HepG2 (cell line): ENCODE results near the gene TPM1. TPM values are rescaled to one million over a fixed set of nuclear protein-coding genes. Genes with fewer than 3 reads are reported as not detected.

ENCODE experiments used
- BHLHE40 ChIP-seq: IDR thresholded peaks from 2 replicates; pipeline ENCODE4 v1.6.1; 2011; ENCODE audit warnings: low read length, improper control_type of control experiment
- KAT7 ChIP-seq: IDR thresholded peaks from 2 replicates; pipeline ENCODE4 v1.6.1; 2018; ENCODE audit warnings: borderline replicate concordance, missing compliant biosample characterization
- KLF16 ChIP-seq, 2 experiments: sonication (generic) in 1 of 2; formaldehyde crosslinking in 1 of 2; IDR thresholded peaks; 2 replicates each; pipeline versions ENCODE4 v1.6.1 to v1.8.0; 2016 to 2023; ENCODE audit warnings: missing genetic modification reagents in 2 of 2, missing compliant biosample characterization in 1 of 2
- RARA ChIP-seq: IDR thresholded peaks from 2 replicates; pipeline ENCODE4 v1.6.1; 2016; ENCODE audit warnings: missing genetic modification reagents, missing compliant biosample characterization
- ZNF235 ChIP-seq: sonication (generic); formaldehyde crosslinking; IDR thresholded peaks from 2 replicates; pipeline ENCODE4 v1.8.1; 2023; ENCODE audit warnings: mild to moderate bottlenecking, missing genetic modification reagents, borderline replicate concordance
- polyA plus RNA-seq, 8 experiments: library from polyadenylated mRNA; depleted of rRNA in 3 of 8; stranded (reverse) in 7 of 8; unstranded in 1 of 8; fragments of >200 nt; fragmentation: Illumina TruSeq in 4 of 8; extraction: Trizol in 4 of 8; gene quantifications; 2 replicates each; pipeline versions ENCODE4 v1.2.1 to v1.2.3, GENCODE V29; 2011 to 2016; ENCODE audit warnings: low read depth in 4 of 8, missing spikeins in 1 of 8, mixed read lengths in 1 of 8; ENCODE audit not compliant: insufficient read depth in 1 of 8
- total RNA-seq, 5 experiments: library from RNA; depleted of rRNA; stranded (reverse); fragments of >200 nt; fragmentation: Illumina TruSeq; extraction: Trizol; gene quantifications; 2 replicates each; pipeline ENCODE4 v1.2.3, GENCODE V29; 2016; ENCODE audit warnings: low read depth in 1 of 5
- TF ChIP-seq, protein P1 (sequence below), 2 experiments: fragments of 450-650 bp in 1 of 2; sonication (generic) in 1 of 2; formaldehyde crosslinking in 1 of 2; IDR thresholded peaks; 2 replicates each; pipeline versions ENCODE4 v1.6.1 to v1.8.0; 2016 to 2022; ENCODE audit warnings: antibody characterized with exemption in 1 of 2, mild to moderate bottlenecking in 1 of 2, missing genetic modification reagents in 1 of 2
- TF ChIP-seq, protein P2 (sequence below): sonication (generic); formaldehyde crosslinking; IDR thresholded peaks from 2 replicates; pipeline ENCODE4 v1.8.1; 2023; ENCODE audit warnings: mild to moderate bottlenecking, moderate library complexity, missing genetic modification reagents
- TF ChIP-seq, protein P3 (sequence below): sonication (generic); formaldehyde crosslinking; conservative IDR thresholded peaks from 2 replicates; pipeline ENCODE4 v1.8.0; 2022; ENCODE audit warnings: low read depth, missing genetic modification reagents
- TF ChIP-seq, protein P4 (sequence below): sonication (generic); formaldehyde crosslinking; IDR thresholded peaks from 2 replicates; pipeline ENCODE4 v1.4.0; 2020; ENCODE audit warnings: low read depth, mild to moderate bottlenecking, missing genetic modification reagents

Gene TPM1
- total and polyA plus RNA-seq, 2 of the 13 experiments (the other 11 are each of a cell fraction or from before 2014, with no cell fraction given), result 98.9 to 109 TPM

DNA sequence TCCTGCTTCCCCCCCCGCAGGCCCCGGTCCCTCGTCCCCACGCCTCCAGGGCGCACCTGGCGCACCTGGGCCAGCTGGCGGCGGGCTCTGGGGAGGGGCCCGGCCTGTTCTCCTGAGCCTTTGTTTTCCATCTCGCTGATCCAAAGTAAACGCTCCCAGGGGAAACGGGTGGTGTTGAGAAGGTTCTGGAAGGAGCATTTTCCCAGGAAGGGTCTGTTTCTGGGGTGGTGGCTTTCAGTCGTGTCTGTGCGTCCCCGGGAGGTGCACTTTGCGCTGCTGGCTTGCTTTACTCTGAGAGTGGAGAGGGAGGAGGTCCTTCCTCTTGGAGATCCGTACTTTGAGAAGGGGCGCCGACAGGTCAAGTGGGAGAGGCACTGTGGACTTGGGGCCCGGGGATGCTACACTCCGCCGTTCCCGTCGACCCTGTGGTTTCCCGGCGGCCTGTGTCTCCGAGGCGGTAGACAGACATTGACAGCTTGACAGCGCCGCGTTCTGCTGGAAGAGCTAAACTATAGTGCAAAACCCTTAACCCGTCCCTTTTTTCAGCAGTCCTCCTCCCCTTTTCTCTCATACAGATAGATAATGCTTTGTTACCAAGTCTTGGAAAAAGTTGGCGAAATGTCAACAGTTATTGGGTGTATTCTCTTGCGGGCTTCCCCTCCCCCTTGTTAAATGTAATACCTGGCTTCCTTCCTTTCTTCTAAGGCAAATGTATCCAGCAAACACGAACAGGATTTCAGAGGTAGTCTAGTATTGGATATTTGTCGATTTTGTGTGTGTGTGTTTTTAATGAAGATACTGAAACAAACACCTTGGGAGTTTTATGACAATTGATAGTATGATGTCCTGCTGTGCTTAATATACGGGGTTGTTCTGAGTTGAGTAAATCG is 6.5 kb downstream of the TPM1 start (continued):
- TF ChIP-seq, protein P1, sequence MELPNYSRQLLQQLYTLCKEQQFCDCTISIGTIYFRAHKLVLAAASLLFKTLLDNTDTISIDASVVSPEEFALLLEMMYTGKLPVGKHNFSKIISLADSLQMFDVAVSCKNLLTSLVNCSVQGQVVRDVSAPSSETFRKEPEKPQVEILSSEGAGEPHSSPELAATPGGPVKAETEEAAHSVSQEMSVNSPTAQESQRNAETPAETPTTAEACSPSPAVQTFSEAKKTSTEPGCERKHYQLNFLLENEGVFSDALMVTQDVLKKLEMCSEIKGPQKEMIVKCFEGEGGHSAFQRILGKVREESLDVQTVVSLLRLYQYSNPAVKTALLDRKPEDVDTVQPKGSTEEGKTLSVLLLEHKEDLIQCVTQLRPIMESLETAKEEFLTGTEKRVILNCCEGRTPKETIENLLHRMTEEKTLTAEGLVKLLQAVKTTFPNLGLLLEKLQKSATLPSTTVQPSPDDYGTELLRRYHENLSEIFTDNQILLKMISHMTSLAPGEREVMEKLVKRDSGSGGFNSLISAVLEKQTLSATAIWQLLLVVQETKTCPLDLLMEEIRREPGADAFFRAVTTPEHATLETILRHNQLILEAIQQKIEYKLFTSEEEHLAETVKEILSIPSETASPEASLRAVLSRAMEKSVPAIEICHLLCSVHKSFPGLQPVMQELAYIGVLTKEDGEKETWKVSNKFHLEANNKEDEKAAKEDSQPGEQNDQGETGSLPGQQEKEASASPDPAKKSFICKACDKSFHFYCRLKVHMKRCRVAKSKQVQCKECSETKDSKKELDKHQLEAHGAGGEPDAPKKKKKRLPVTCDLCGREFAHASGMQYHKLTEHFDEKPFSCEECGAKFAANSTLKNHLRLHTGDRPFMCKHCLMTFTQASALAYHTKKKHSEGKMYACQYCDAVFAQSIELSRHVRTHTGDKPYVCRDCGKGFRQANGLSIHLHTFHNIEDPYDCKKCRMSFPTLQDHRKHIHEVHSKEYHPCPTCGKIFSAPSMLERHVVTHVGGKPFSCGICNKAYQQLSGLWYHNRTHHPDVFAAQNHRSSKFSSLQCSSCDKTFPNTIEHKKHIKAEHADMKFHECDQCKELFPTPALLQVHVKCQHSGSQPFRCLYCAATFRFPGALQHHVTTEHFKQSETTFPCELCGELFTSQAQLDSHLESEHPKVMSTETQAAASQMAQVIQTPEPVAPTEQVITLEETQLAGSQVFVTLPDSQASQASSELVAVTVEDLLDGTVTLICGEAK (IDR thresholded peaks at IDR 0.05), result no peak
- TF ChIP-seq, protein P1 (CRISPR knock-in tag; IDR thresholded peaks at IDR 0.05), result 0 out of 2 replicates have a peak, but pooled peaks have one; percentile 6
- TF ChIP-seq, protein P2, sequence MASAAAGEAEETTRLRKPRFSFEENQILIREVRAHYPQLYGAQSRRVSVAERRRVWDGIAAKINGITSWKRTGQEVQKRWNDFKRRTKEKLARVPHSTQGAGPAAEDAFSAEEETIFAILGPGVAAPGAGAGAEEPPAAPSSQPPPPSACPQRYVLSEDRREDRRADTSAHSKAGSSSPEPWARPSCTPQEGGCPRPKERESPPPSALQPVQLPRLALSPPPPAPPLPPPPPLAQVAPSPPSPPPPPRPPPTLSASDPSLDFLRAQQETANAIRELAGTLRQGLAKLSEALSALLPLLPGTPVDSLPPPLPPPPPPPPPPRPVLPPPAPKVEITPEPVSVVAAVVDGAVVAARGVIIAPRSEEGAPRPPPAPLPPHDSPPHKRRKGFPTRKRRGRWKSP (CRISPR knock-in tag), result peak; percentile 18; the same call in 1 of the 2 replicates
- TF ChIP-seq KLF16 (CRISPR knock-in tag; IDR thresholded peaks at IDR 0.05) (no peak), RARA (CRISPR knock-in tag) (peak; percentile 16; the same call in 1 of the 2 replicates), BHLHE40 (no peak), ZNF235 (CRISPR knock-in tag) (0 out of 2 replicates have a peak, but pooled peaks have one; percentile 14), KAT7 (CRISPR knock-in tag) (0 out of 2 replicates have a peak, but pooled peaks have one; percentile 17)
- TF ChIP-seq, protein P3, sequence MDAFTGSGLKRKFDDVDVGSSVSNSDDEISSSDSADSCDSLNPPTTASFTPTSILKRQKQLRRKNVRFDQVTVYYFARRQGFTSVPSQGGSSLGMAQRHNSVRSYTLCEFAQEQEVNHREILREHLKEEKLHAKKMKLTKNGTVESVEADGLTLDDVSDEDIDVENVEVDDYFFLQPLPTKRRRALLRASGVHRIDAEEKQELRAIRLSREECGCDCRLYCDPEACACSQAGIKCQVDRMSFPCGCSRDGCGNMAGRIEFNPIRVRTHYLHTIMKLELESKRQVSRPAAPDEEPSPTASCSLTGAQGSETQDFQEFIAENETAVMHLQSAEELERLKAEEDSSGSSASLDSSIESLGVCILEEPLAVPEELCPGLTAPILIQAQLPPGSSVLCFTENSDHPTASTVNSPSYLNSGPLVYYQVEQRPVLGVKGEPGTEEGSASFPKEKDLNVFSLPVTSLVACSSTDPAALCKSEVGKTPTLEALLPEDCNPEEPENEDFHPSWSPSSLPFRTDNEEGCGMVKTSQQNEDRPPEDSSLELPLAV (CRISPR knock-in tag), result no peak
- TF ChIP-seq, protein P4, sequence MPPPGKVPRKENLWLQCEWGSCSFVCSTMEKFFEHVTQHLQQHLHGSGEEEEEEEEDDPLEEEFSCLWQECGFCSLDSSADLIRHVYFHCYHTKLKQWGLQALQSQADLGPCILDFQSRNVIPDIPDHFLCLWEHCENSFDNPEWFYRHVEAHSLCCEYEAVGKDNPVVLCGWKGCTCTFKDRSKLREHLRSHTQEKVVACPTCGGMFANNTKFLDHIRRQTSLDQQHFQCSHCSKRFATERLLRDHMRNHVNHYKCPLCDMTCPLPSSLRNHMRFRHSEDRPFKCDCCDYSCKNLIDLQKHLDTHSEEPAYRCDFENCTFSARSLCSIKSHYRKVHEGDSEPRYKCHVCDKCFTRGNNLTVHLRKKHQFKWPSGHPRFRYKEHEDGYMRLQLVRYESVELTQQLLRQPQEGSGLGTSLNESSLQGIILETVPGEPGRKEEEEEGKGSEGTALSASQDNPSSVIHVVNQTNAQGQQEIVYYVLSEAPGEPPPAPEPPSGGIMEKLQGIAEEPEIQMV (CRISPR knock-in tag), result no peak
